Measurements from ENCODE around the gene PRPF19. TPM values are rescaled to one million over a fixed set of nuclear protein-coding genes. Genes with fewer than 3 reads are reported as not detected.

The PRPF19 gene
- total RNA-seq, 1 donor from 2014 or later = 34.5 TPM

- Mint-ChIP-seq H3K36me3 (peaks cover 26% of the 10 kb centered on the region), H3K27me3 (ENCODE audit: insufficient read depth, low read depth) (peaks cover 2% of the 10 kb centered on the region), H3K27ac (no peak overlapping the region), H3K4me3 (peak overlapping the region; percentile 53), H3K9me3 (no peaks in the 10 kb centered on the region), H3K4me1 (peaks cover 37% of the 10 kb centered on the region)
- peaks cover 42% of the 10 kb centered on the region for H3K79me2 ChIP-seq (ENCODE audit: low read depth)
- no peaks in the 10 kb centered on the region for H3K36me3 ChIP-seq
- no peak overlapping the region for H3K4me2 ChIP-seq
- no peak overlapping the region for H3K9ac ChIP-seq
- H2AFZ ChIP-seq (replicated peaks) = no peak overlapping the region
- no peak for DNase-seq (ENCODE audit: low spot score)
- H4K20me1 ChIP-seq (ENCODE audit: low read depth) = peaks cover 36% of the 10 kb centered on the region
- peaks cover 6% of the 10 kb centered on the region for H3K4me1 ChIP-seq
- no peaks in the 10 kb centered on the region for H3F3A ChIP-seq (ENCODE audit: low read depth)
- H3K9me3 ChIP-seq (ENCODE audit: low read depth) = no peaks in the 10 kb centered on the region
- TF ChIP-seq CTCF (IDR thresholded peaks at IDR 0.05) (no peak), EZH2phosphoT487 (IDR thresholded peaks at IDR 0.05) (no peak), EZH2 (IDR thresholded peaks at IDR 0.05) (no peak)
- H3K27me3 ChIP-seq = no peaks in the 10 kb centered on the region
- no peak overlapping the region for H3K27ac ChIP-seq
- no peak overlapping the region for H3K4me3 ChIP-seq
Measured at GRCh38 chr11:60921777-60922335, 15.5 kb upstream of the PRPF19 start.

GRCh38 chr11:60921259-60921658 is 14.9 kb upstream of the PRPF19 start:
- Histone ChIP-seq H3K9me3 (ENCODE audit: low read depth) (no peaks in the 10 kb centered on the region), H3K4me1 (peaks cover 6% of the 10 kb centered on the region), H3K27me3 (no peaks in the 10 kb centered on the region), H2AFZ (replicated peaks) (no peak overlapping the region), H3K4me3 (no peak overlapping the region), H3K9ac (no peak overlapping the region), H3F3A (ENCODE audit: low read depth) (peaks cover 3% of the 10 kb centered on the region), H3K27ac (no peak overlapping the region), H3K4me2 (no peak overlapping the region), H4K20me1 (ENCODE audit: low read depth) (peaks cover 36% of the 10 kb centered on the region), H3K79me2 (ENCODE audit: low read depth) (peaks cover 45% of the 10 kb centered on the region), H3K36me3 (no peaks in the 10 kb centered on the region)
- Mint-ChIP-seq H3K9me3 (no peaks in the 10 kb centered on the region), H3K27me3 (ENCODE audit: insufficient read depth, low read depth) (peaks cover 2% of the 10 kb centered on the region), H3K4me1 (peaks cover 34% of the 10 kb centered on the region), H3K27ac (no peak overlapping the region), H3K36me3 (peaks cover 22% of the 10 kb centered on the region), H3K4me3 (no peak overlapping the region)
- TF ChIP-seq CTCF (IDR thresholded peaks at IDR 0.05) (no peak), EZH2 (IDR thresholded peaks at IDR 0.05) (no peak), EZH2phosphoT487 (IDR thresholded peaks at IDR 0.05) (no peak)
- no peak for DNase-seq (ENCODE audit: low spot score)

GRCh38 chr11:60919956-60920355 is 13.6 kb upstream of the PRPF19 start:
- Histone ChIP-seq H2AFZ (replicated peaks) (no peak overlapping the region), H3K79me2 (ENCODE audit: low read depth) (peaks cover 39% of the 10 kb centered on the region), H3K27me3 (no peaks in the 10 kb centered on the region), H3K4me1 (peaks cover 6% of the 10 kb centered on the region), H3F3A (ENCODE audit: low read depth) (peaks cover 16% of the 10 kb centered on the region), H3K36me3 (no peaks in the 10 kb centered on the region), H3K4me3 (no peak overlapping the region), H3K27ac (no peak overlapping the region), H3K4me2 (no peak overlapping the region), H3K9ac (no peak overlapping the region), H4K20me1 (ENCODE audit: low read depth) (peaks cover 25% of the 10 kb centered on the region), H3K9me3 (ENCODE audit: low read depth) (no peaks in the 10 kb centered on the region)
- no peaks in the 10 kb centered on the region for H3K9me3 Mint-ChIP-seq
- no peak overlapping the region for H3K4me3 Mint-ChIP-seq
- no peak for TF ChIP-seq CTCF (IDR thresholded peaks at IDR 0.05)
- no peak for TF ChIP-seq EZH2phosphoT487 (IDR thresholded peaks at IDR 0.05)
- TF ChIP-seq EZH2 (IDR thresholded peaks at IDR 0.05) = no peak
- H3K4me1 Mint-ChIP-seq = peaks cover 35% of the 10 kb centered on the region
- no peak overlapping the region for H3K27ac Mint-ChIP-seq
- H3K36me3 Mint-ChIP-seq = peaks cover 22% of the 10 kb centered on the region
- peaks cover 4% of the 10 kb centered on the region for H3K27me3 Mint-ChIP-seq (ENCODE audit: insufficient read depth, low read depth)
- DNase-seq (ENCODE audit: low spot score) = no peak

Measured in neural progenitor cell (in vitro differentiated cells).